Retina (tissue), 1 donor: Measurements from ENCODE around the gene PROX1.
A peak's percentile ranks its signal among the peaks of the same experiment; 100 is the strongest.

Experiments
- DNase-seq: peaks from one replicate; pipeline ENCODE4 v3.0.0-alpha.2; 2016

The PROX1 gene

DNA sequence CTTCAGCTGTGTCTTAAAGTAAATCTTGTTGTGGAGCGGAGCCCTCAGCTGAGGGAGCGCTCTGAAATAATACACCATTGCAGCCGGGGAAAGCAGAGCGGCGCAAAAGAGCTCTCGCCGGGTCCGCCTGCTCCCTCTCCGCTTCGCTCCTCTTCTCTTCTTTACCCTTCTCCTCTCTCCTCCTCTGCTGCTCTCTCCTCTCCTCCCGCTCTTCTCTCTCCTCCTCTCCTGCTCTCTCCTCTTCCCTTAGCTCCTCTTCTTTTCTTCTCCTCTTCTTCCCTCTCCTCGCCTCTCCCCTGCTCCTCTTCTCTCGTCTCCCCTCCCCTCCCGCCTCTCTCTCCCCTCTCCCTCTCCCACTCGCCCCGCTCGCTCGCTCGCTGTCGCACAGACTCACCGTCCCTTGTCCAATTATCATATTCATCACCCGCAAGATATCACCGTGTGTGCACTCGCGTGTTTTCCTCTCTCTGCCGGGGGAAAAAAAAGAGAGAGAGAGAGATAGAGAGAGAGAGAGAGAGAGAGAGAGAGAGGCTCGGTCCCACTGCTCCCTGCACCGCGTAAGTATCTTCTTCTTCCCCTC lies at the start of gene PROX1:
PROX1 (plus strand) TSS at position 47 of the 580 bp plus-strand sequence. CDS start 8,563 bp downstream, outside the sequence.
- DNase-seq, result peak; percentile 92

DNA sequence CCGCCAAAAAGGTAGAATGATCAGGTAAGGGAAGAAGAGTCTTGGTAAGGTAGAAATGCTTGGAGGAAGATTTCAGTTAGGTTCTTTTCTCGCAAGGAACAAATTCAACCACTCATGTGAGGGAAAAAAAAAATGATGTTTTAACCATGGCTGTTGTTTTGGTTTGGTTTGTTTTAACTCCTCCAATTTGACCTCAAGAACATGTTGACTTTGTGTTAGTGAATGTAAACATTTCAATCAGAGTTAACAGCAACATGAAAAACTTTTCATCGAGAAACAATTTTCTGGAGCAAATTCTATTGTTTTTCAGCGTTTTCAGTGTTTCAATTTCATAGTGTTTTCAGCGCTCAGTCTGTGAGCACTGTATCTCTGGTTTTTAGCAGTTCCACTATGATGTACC lies 49.0 kb upstream of the PROX1 start:
- DNase-seq, result no peak

DNA sequence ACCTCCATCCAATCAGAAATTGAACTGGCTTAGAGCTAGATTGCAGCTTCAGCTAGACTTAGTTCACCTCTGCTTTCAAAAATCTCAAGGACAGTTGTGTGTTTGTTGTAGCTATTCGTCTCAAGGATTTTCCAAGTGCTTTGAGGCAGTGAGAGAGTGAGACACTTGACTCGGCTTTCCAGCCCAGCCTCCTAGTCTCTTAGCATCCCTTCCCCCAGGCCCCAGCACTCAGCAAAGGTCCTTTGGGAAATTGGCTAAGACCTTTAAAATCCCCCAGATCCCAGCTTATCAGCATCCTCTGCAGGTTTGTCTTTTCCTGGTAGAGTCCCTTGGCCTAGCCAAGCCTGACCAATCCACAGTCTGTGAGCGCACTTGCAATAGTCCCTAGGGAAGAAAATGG lies 47.9 kb upstream of the PROX1 start:
- no peak for DNase-seq

DNA sequence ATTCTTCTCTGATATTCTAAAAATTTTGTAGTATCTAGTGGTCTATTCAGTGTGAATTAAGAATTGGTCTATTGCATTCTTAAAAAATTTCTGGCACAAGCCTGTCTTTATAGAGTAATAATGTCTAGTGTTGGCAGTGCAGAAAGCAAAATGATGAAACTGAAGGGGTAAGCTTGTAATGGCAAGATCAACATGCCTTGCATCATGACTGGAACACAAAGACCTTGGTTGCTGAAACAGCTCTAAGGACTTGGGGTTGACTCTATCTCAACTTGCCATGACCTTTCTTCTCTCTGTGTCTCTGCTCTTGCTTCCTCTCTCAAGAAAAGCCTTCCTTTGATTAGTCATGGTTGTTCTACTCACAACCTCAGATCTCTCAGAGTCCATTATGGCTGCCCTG lies 46.8 kb upstream of the PROX1 start:
- DNase-seq, result no peak

DNA sequence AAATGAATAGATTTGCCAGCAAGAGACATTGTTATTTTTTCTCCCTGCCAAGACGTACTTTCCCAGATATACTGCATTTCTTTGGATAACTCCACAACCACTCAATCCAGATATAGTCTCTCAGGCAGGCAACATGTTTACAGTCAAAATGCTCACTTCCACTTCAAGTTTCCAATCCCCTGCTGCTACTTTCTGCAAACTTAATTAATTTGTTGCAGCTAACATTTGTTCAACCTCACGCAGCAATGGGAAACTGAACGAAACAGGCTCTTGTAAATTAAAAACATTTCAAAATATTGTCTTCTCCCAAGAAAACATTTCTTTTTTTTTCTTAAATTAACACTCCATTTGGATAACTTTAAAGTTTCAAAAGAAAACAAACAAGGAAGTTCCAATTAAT lies 45.7 kb upstream of the PROX1 start:
- DNase-seq, result no peak

- no peak for DNase-seq
Measured at GRCh38 chr1:213947200-213947801, 40.5 kb upstream of the PROX1 start.

GRCh38 chr1:213951876-213952275 lies 35.9 kb upstream of the PROX1 start:
- no peak for DNase-seq

- no peak for DNase-seq
Measured at GRCh38 chr1:213953806-213954205, 34.0 kb upstream of the PROX1 start.

DNA sequence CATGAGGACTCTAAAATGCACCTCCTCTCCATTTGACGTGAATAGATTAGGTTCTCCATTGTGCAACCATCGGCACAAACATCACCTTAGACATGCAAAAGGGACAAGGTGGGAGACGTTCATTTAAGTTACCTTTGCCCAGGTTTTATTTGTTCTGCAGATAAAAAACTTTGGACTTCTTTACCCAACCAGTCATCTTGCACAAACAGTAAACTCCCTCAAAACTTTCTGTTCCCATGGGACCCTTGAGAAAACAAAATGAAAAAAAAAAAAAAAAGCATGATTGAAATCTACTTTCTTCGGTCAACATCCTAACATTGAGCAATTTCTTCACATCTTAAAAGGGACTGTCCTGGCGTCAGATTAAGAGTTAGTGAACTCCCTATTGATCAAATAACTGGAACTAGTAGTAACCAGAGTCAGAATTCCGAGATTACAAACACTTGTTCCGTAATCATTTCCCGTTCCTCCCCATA lies 31.4 kb upstream of the PROX1 start:
- DNase-seq, result no peak

DNA sequence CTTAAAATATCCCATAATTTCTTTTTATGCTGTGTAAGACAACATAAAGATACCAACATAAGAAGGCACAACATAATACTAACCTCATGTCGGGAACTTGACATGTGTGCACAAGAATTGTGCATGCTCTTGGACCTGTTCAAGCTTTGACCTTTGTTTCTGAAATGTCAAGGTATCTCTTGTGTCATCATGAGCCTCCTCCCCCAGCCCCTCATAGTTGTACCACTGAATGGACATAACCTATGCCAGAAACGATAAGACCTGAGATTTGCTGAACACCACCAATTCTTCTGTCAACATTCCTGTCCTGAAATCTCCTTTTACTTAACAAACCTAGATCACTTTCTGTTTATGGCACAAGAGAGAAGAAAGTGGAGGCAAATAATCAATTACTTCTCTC lies 29.4 kb upstream of the PROX1 start:
- no peak for DNase-seq

DNA sequence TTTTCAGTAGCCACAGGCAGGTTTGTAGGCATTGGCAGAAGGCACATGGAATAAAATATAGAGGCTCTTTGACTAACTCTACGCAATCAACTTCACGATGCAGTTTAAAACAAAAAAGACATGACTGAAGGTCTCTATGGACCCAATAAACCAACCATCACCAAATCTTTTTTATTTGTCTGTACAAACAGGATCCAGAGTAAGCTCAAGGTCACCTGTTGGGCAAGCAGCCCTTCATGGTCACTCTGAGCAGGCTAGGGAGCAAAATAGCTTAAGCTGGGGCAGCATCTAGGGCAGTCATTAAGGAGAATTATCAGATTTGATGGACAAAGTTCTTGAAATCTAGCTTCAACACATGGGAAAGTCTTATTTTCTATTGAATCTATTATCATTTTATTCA lies 26.8 kb upstream of the PROX1 start:
- no peak for DNase-seq

GRCh38 chr1:213962508-213962907 lies 25.3 kb upstream of the PROX1 start:
- no peak for DNase-seq

GRCh38 chr1:213966122-213966521 lies 21.7 kb upstream of the PROX1 start:
- DNase-seq, result no peak

GRCh38 chr1:213968146-213968825 lies 19.5 kb upstream of the PROX1 start:
- peak; percentile 75 for DNase-seq

GRCh38 chr1:213969958-213970555 lies 17.7 kb upstream of the PROX1 start:
- peak; percentile 20 for DNase-seq

GRCh38 chr1:213972141-213972540 lies 15.6 kb upstream of the PROX1 start:
- no peak for DNase-seq

GRCh38 chr1:213973129-213973528 lies 14.6 kb upstream of the PROX1 start:
- no peak for DNase-seq

GRCh38 chr1:213976665-213977485 lies 10.9 kb upstream of the PROX1 start:
- no peak for DNase-seq

DNA sequence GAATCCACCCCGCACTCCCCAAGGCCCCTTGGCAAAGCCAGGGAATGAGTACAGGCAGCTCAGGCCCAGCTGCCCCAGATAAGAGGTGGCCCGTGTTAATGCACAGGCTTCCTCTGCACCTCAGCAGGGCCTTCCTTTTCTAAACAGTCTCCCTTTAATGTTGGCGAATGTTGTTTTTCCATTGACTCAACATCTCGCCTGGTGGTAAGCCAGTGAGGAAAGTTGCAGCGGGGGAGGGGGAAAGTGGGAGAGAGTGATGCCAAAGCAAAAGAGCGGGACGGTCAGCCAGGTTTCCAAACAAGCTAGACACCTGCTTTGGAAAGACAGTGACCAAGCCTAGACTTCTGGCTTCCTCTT lies 10.3 kb upstream of the PROX1 start:
- peak; percentile 65 for DNase-seq

DNA sequence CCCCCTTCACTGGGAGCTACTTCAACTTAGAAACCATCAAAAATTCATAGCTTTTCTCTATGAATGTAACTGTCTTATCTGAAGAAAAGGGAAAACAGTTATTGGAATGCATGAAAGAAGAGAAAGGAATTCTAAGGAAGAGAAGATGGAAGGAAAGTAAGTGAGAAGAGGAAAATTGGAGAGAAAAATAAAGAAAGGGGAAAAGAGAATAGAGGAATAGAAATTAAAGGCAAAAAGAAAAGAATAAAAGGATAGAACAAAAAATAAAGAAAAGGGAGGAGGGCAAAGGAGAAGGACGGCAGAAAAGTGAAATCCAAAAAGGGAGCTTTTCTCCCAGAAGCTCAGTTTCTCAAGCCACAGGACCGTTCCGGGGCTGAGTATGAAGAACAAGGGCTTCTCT lies 9.9 kb upstream of the PROX1 start:
- no peak for DNase-seq

DNA sequence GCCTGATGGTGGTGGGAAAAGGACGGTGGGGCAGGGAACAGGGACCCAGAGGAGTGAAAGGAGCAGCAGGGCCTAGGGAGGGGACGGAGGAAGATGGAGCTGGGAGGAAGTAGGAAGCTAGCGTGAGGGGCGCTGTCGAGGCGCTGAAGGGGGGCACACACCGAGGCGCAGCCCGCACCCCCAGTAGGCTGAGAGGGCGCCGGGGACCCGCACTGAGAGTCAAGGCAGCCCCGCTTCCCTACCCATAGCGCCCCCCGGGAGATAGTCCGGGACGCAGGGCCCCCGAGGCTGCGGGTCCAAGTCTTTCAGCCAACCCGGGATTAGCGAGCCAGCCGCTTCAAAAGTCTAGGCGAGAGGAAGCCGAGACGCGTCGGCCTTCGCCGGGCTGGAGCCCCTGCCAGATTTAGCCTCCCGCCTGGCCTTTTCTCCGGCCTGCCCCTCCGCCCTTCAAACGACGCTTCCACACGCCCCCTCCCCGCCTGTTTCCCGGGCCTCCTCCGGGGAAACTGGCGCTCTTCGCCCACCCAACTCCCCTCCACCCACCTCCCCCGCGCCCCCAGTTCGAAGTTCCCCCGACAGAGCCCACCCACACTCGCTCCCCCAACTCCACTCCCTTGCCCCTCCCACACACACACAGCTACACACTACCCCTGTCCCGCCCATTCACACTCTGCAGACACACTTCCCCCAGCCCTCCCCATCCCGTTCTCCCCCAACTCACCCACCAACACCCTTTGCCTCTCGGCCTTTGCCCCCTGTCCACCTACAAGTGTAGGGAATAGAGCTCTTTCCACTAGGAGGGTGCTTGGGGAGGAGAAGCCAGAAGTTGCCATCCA lies 7.8 kb upstream of the PROX1 start:
- DNase-seq, result peak; percentile 81

GRCh38 chr1:213980906-213981305 lies 6.9 kb upstream of the PROX1 start:
- DNase-seq, result no peak
